ENCODE results near the gene CHML. TPM values are rescaled to one million over a fixed set of nuclear protein-coding genes. Genes with fewer than 3 reads are reported as not detected.

Gene CHML
- total and polyA plus RNA-seq, 8 donors = 1.1 to 26.4 (median 2.8) TPM

GRCh38 chr1:241638099-241638682 lies 2.0 kb downstream of the CHML start:
- intact Hi-C loops (cut with DNase I; ENCODE audit: low total_unique reads) = no loop called here
- TF ChIP-seq CTCF (IDR thresholded peaks at IDR 0.05) = no peak
- TF ChIP-seq POLR2A (IDR thresholded peaks at IDR 0.05) = no peak
- TF ChIP-seq POLR2AphosphoS5 (IDR thresholded peaks at IDR 0.05) = no peak
- no peak for TF ChIP-seq EP300 (IDR thresholded peaks at IDR 0.05)
- Histone ChIP-seq H3K27me3 (no peaks in the 10 kb centered on the region), H3K27ac (no peak overlapping the region), H3K4me3 (no peak overlapping the region), H3K9me3 (no peaks in the 10 kb centered on the region), H3K36me3 (peaks cover 0 to 16% (median 11%) of the 10 kb centered on the region in 4 donors), H3K4me1 (peaks cover 4 to 46% (median 29%) of the 10 kb centered on the region in 4 donors)
- 63 to 70% (median 69%) methylated on average over 5 of the region's 5 CpGs for WGBS, 5 donors
- DNase-seq = no peak

- no peaks in the 10 kb centered on the region for H3K27me3 ChIP-seq
- H3K9me3 ChIP-seq = no peaks in the 10 kb centered on the region
- WGBS, 5 donors = 77 to 81% (median 79%) methylated on average over 4 of the region's 4 CpGs
- TF ChIP-seq POLR2A (IDR thresholded peaks at IDR 0.05) = no peak
- TF ChIP-seq EP300 (IDR thresholded peaks at IDR 0.05) = no peak
- TF ChIP-seq CTCF (IDR thresholded peaks at IDR 0.05) = no peak
- no peak for TF ChIP-seq POLR2AphosphoS5 (IDR thresholded peaks at IDR 0.05)
- no peak for DNase-seq
- no peak overlapping the region for H3K27ac ChIP-seq
- no peak overlapping the region for H3K4me3 ChIP-seq
- peaks cover 0 to 16% (median 11%) of the 10 kb centered on the region in 4 donors for H3K36me3 ChIP-seq
- intact Hi-C loops (cut with DNase I; ENCODE audit: low total_unique reads) = no loop called here
- H3K4me1 ChIP-seq = peaks cover 4 to 46% (median 29%) of the 10 kb centered on the region in 4 donors
Measured at GRCh38 chr1:241637604-241638003, 2.6 kb downstream of the CHML start.

GRCh38 chr1:241637046-241637590 lies 3.1 kb downstream of the CHML start:
- Histone ChIP-seq H3K9me3 (no peaks in the 10 kb centered on the region), H3K36me3 (peaks cover 0 to 18% (median 11%) of the 10 kb centered on the region in 4 donors), H3K4me3 (no peak overlapping the region), H3K4me1 (peaks cover 4 to 46% (median 29%) of the 10 kb centered on the region in 4 donors), H3K27me3 (no peaks in the 10 kb centered on the region), H3K27ac (no peak overlapping the region)
- DNase-seq = no peak
- TF ChIP-seq POLR2AphosphoS5 (IDR thresholded peaks at IDR 0.05) (no peak), CTCF (IDR thresholded peaks at IDR 0.05) (no peak), POLR2A (IDR thresholded peaks at IDR 0.05) (no peak), EP300 (IDR thresholded peaks at IDR 0.05) (no peak)
- intact Hi-C loops (cut with DNase I; ENCODE audit: low total_unique reads) = no loop called here

GRCh38 chr1:241636291-241636690 lies 3.9 kb downstream of the CHML start:
- TF ChIP-seq CTCF (IDR thresholded peaks at IDR 0.05) (no peak), POLR2A (IDR thresholded peaks at IDR 0.05) (no peak), EP300 (IDR thresholded peaks at IDR 0.05) (no peak), POLR2AphosphoS5 (IDR thresholded peaks at IDR 0.05) (no peak)
- no peak for DNase-seq
- intact Hi-C loops (cut with DNase I; ENCODE audit: low total_unique reads) = no loop called here
- no peaks in the 10 kb centered on the region for H3K9me3 ChIP-seq
- H3K27me3 ChIP-seq = no peaks in the 10 kb centered on the region
- H3K27ac ChIP-seq = no peak overlapping the region
- 60 to 68% (median 63%) methylated on average over 1 of the region's 1 CpG for WGBS, 5 donors
- peaks cover 0 to 19% (median 11%) of the 10 kb centered on the region in 4 donors for H3K36me3 ChIP-seq
- H3K4me1 ChIP-seq = peaks cover 4 to 44% (median 29%) of the 10 kb centered on the region in 4 donors
- H3K4me3 ChIP-seq = no peak overlapping the region
